Caco-2 (cell line): Measurements from ENCODE around the gene NCAPH2. TPM values are rescaled to one million over a fixed set of nuclear protein-coding genes. Genes with fewer than 3 reads are reported as not detected.
A peak's percentile ranks its signal among the peaks of the same experiment; 100 is the strongest.

ENCODE experiments used
- BruUV-seq: library from RNA; stranded (reverse); fragments of 400-500 nt; replicated peaks from 2 replicates; lab custom pipeline; 2021; lab: Mats Ljungman, UMichigan
- CTCF ChIA-PET: fragments of 300-600 bp; sonication (Branson Sonifier 250); formaldehyde crosslinking; loops from one replicate; lab custom pipeline; 2022; ENCODE audit warnings: antibody characterized with exemption; lab: Charles Lee
- POLR2A ChIA-PET: fragments of 300-600 bp; sonication (Branson Sonifier 250); formaldehyde crosslinking; loops from one replicate; lab custom pipeline; 2022; ENCODE audit warnings: antibody characterized with exemption; lab: Charles Lee
- DNase-seq, 2 experiments: peaks; one replicate each; pipeline versions ENCODE4 v3.0.0 to v3.0.0-alpha.2; 2020 to 2022
- H3K27me3 ChIP-seq: replicated peaks from 2 replicates; pipeline ENCODE4 v1.6.0; 2011; ENCODE audit warnings: low read length; ENCODE audit not compliant: control insufficient read depth, insufficient read depth
- H3K36me3 ChIP-seq: 2 replicates; pipeline ENCODE4 v1.5.1; 2011; ENCODE audit warnings: low read length; ENCODE audit not compliant: control insufficient read depth, insufficient read depth
- H3K4me1 ChIP-seq: fragments of 250-450 bp; sonication (Bioruptor Pico); 2 replicates; pipeline ENCODE4 v1.5.1; 2020; ENCODE audit warnings: mild to moderate bottlenecking
- H3K4me3 ChIP-seq: 2 replicates; pipeline ENCODE4 v1.5.1; 2011; ENCODE audit warnings: low read depth, mild to moderate bottlenecking, control low read depth, low read length
- H3K9me3 ChIP-seq: fragments of 250-450 bp; sonication (Bioruptor Pico); 2 replicates; pipeline ENCODE4 v1.5.1; 2020; ENCODE audit warnings: mild to moderate bottlenecking, moderate library complexity
- H3K27ac Mint-ChIP-seq: one replicate; pipeline ENCODE4 v1.8.0; 2022; ENCODE audit warnings: mixed read lengths; ENCODE audit not compliant: unreplicated experiment
- H3K27me3 Mint-ChIP-seq: one replicate; pipeline ENCODE4 v1.8.0; 2022; ENCODE audit warnings: mixed read lengths; ENCODE audit not compliant: insufficient read depth, unreplicated experiment
- H3K36me3 Mint-ChIP-seq: one replicate; pipeline ENCODE4 v1.8.0; 2022; ENCODE audit warnings: mild to moderate bottlenecking, mixed read lengths; ENCODE audit not compliant: insufficient read depth, unreplicated experiment
- H3K4me1 Mint-ChIP-seq: one replicate; pipeline ENCODE4 v1.8.0; 2022; ENCODE audit warnings: low read depth, mixed read lengths; ENCODE audit not compliant: unreplicated experiment
- H3K4me3 Mint-ChIP-seq: one replicate; pipeline ENCODE4 v1.8.0; 2022; ENCODE audit warnings: mild to moderate bottlenecking, moderate library complexity, mixed read lengths; ENCODE audit not compliant: unreplicated experiment
- H3K9me3 Mint-ChIP-seq: one replicate; pipeline ENCODE4 v1.8.0; 2022; ENCODE audit warnings: mixed read lengths; ENCODE audit not compliant: unreplicated experiment
- intact Hi-C: fragments of 100-400 bp; cut with micrococcal nuclease; formaldehyde crosslinking; loops from one replicate; pipeline ENCODE4 v1.10.0; 2022; ENCODE audit not compliant: unreplicated experiment
- total RNA-seq: library from RNA; stranded (reverse); gene quantifications from 2 replicates; pipeline ENCODE4 v1.2.3, GENCODE V29; 2022
- TF ChIP-seq, protein P1 (sequence below), 2 experiments: fragments of 200-600 bp in 1 of 2; IDR thresholded peaks; 1 replicate in 1 of 2; 2 replicates in 1 of 2; pipeline versions ENCODE4 v1.5.1 to v1.8.0; 2011 to 2022; ENCODE audit warnings: antibody characterized with exemption in 1 of 2, control low read depth in 1 of 2, inconsistent platforms in 1 of 2, low read depth in 1 of 2, low read length in 1 of 2, mild to moderate bottlenecking in 1 of 2, moderate library complexity in 1 of 2; ENCODE audit not compliant: insufficient read depth in 1 of 2, severe bottlenecking in 1 of 2, unreplicated experiment in 1 of 2

The NCAPH2 gene
- total RNA-seq, 1 experiment from 2014 or later, result 88.9 TPM

DNA sequence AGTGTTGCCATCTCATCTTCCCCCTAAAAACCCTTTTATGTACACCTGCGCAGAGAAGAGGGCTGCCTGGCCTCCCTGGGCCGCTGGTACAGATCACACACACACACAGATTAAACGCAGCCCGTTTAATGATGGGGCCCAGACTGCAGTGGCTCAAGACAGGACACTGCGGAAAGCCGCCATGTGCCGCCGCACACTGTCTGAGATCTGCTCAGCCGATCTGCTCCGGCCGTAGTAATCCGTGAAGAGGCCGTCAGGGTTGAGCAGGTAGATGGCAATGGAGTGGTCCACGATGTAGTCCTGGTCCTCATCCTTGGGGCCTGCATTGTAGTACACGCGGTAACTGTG, 15.4 kb downstream of the NCAPH2 start:
- Histone ChIP-seq H3K4me3 (no peak overlapping the region), H3K9me3 (no peaks in the 10 kb centered on the region), H3K4me1 (peaks cover 17% of the 10 kb centered on the region), H3K36me3 (no peaks in the 10 kb centered on the region), H3K27me3 (no peaks in the 10 kb centered on the region)
- Mint-ChIP-seq H3K9me3 (no peaks in the 10 kb centered on the region), H3K27me3 (no peaks in the 10 kb centered on the region), H3K4me1 (peaks cover 14% of the 10 kb centered on the region), H3K36me3 (peaks cover 53% of the 10 kb centered on the region), H3K27ac (no peak overlapping the region), H3K4me3 (peak overlapping the region; percentile 89)
- BruUV-seq, result no TSS peak
- DNase-seq, result no peak
- intact Hi-C loops, result no loop called here
- CTCF ChIA-PET, result interaction anchor here (3.2 kb wide), 1 partner anchor 40 kb away, joined by 43 read pairs; the partner anchor contains the start of gene SYCE3
- POLR2A ChIA-PET, result no interaction called here
- TF ChIP-seq, protein P1, sequence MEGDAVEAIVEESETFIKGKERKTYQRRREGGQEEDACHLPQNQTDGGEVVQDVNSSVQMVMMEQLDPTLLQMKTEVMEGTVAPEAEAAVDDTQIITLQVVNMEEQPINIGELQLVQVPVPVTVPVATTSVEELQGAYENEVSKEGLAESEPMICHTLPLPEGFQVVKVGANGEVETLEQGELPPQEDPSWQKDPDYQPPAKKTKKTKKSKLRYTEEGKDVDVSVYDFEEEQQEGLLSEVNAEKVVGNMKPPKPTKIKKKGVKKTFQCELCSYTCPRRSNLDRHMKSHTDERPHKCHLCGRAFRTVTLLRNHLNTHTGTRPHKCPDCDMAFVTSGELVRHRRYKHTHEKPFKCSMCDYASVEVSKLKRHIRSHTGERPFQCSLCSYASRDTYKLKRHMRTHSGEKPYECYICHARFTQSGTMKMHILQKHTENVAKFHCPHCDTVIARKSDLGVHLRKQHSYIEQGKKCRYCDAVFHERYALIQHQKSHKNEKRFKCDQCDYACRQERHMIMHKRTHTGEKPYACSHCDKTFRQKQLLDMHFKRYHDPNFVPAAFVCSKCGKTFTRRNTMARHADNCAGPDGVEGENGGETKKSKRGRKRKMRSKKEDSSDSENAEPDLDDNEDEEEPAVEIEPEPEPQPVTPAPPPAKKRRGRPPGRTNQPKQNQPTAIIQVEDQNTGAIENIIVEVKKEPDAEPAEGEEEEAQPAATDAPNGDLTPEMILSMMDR (IDR thresholded peaks at IDR 0.05; ENCODE audit: insufficient read depth in 1 of 2, low read depth in 1 of 2, low read length in 1 of 2, severe bottlenecking in 1 of 2, unreplicated experiment in 1 of 2), result no peak

DNA sequence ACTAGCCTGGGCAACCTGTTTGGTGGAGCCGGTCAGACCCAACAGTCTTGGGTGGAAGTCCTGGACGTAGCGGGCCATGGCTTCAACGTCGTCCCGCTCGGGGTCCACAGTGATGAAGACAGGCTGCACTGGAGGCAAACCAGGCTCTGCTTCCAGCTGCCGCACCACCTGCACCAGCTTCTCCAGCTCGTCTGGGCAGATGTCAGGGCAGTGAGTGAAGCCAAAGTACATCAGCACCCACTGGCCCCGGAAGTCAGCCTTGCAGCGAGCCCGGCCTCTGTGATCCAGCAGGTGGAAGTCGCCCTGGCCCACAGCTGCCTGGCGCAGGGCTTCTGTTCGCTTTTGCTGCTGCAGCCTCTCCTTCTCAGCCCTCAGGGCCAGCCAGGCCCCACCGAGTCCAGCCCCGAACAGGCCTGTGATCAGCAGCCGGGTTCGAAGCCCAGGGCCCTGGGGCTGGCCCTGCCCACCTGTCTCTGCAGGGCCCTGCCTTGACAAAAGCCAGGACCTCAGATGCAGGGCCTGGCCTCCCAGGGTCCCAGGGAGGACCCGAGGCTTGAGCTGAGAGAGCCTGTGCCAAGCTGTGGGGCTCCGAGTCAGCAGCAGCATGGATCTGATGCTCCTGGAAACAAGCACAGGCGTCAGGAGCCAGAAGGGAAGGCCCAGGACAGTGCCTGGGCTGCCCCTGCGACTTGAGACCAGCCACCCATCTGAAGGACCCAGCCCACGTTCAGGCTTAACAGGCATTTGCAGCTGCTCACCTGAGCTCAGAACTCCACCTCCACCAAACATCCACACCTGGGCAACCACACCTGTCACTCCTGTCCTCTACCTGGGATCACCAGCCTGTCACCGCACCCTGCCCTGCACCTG, 16.0 kb downstream of the NCAPH2 start:
- POLR2A ChIA-PET, result interaction anchor here (0.9 to 2.5 kb wide), 3 partner anchors 9 to 39 kb away, joined by 3 to 71 read pairs (median 12); partner anchors contain the start of genes LMF2, NCAPH2 and SYCE3
- peaks cover 14% of the 10 kb centered on the region for H3K4me1 Mint-ChIP-seq
- H3K4me3 ChIP-seq, result peak overlapping the region; percentile 87
- H3K4me1 ChIP-seq, result peaks cover 17% of the 10 kb centered on the region
- TF ChIP-seq, protein P1 (IDR thresholded peaks at IDR 0.05; ENCODE audit: insufficient read depth in 1 of 2, low read depth in 1 of 2, low read length in 1 of 2, severe bottlenecking in 1 of 2, unreplicated experiment in 1 of 2), result no peak
- peaks cover 53% of the 10 kb centered on the region for H3K36me3 Mint-ChIP-seq
- no peaks in the 10 kb centered on the region for H3K27me3 Mint-ChIP-seq
- no peaks in the 10 kb centered on the region for H3K9me3 ChIP-seq
- no peaks in the 10 kb centered on the region for H3K9me3 Mint-ChIP-seq
- peak; percentile 30 to 62 for DNase-seq
- CTCF ChIA-PET, result interaction anchor here (2.6 to 3.2 kb wide), 2 partner anchors 16 to 39 kb away, joined by 32 to 43 read pairs; partner anchors contain the start of genes LMF2, NCAPH2 and SYCE3
- no TSS peak for BruUV-seq
- H3K27me3 ChIP-seq, result no peaks in the 10 kb centered on the region
- H3K4me3 Mint-ChIP-seq, result peak overlapping the region; percentile 89
- intact Hi-C loops, result no loop called here
- H3K36me3 ChIP-seq, result no peaks in the 10 kb centered on the region
- peak overlapping the region; percentile 91 for H3K27ac Mint-ChIP-seq

DNA sequence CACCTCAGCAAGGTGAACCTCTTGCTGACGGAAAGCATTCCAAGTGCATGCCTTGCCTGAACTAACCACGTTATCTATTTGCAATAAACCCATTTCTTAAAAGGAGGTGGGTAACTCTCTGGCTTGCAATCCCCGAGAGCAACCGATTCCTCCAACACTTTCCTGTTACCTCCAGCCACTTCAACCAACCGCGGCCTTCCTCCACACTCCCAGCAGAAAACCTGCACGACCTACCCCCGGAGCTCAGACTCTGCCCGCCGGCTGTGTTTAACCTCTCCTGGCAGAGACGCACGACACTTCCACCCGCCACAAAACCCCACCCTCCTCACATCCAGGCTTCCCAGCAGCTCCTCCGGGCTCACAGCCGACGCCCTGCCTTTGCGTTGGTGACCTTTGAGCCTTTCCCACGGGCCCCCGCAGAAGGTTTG, 16.7 kb downstream of the NCAPH2 start:
- no peaks in the 10 kb centered on the region for H3K9me3 ChIP-seq
- no peaks in the 10 kb centered on the region for H3K36me3 ChIP-seq
- H3K4me3 ChIP-seq, result peak overlapping the region; percentile 87
- BruUV-seq, result no TSS peak
- intact Hi-C loops, result loop anchor here (5.0 kb wide), 1 partner anchor 58 kb away; the partner anchor contains the start of gene CHKB
- Mint-ChIP-seq H3K9me3 (no peaks in the 10 kb centered on the region), H3K27ac (peak overlapping the region; percentile 91), H3K36me3 (peaks cover 51% of the 10 kb centered on the region), H3K4me1 (peaks cover 14% of the 10 kb centered on the region), H3K27me3 (no peaks in the 10 kb centered on the region), H3K4me3 (peak overlapping the region; percentile 89)
- peak in 1 of 2 experiments; percentile 72 for DNase-seq
- ChIA-PET POLR2A (interaction anchor here (0.9 to 2.5 kb wide), 3 partner anchors 10 to 39 kb away, joined by 3 to 71 read pairs (median 12); partner anchors contain the start of genes LMF2, NCAPH2 and SYCE3), CTCF (interaction anchor here (0.6 to 3.2 kb wide), 6 partner anchors 16 to 263 kb away, joined by 3 to 43 read pairs (median 12); partner anchors contain the start of genes LMF2, MAPK12, NCAPH2 and SYCE3)
- TF ChIP-seq, protein P1 (IDR thresholded peaks at IDR 0.05; ENCODE audit: insufficient read depth in 1 of 2, low read depth in 1 of 2, low read length in 1 of 2, severe bottlenecking in 1 of 2, unreplicated experiment in 1 of 2), result no peak
- peaks cover 17% of the 10 kb centered on the region for H3K4me1 ChIP-seq
- H3K27me3 ChIP-seq, result no peaks in the 10 kb centered on the region
